NB4 (cell line): ENCODE results near the gene RAB24.

ENCODE experiments used
- CTCF ChIP-seq: IDR thresholded peaks from one replicate; pipeline ENCODE4 v1.5.1; 2012; ENCODE audit warnings: low read depth, low read length
- MAX ChIP-seq: IDR thresholded peaks from 2 replicates; pipeline ENCODE4 v1.6.1; 2011; ENCODE audit warnings: low read depth, low read length
- MYC ChIP-seq: IDR thresholded peaks from 2 replicates; pipeline ENCODE4 v1.6.1; 2011; ENCODE audit warnings: low read depth, low read length
- POLR2A ChIP-seq: IDR thresholded peaks from 2 replicates; pipeline ENCODE4 v1.6.1; 2011; ENCODE audit warnings: mild to moderate bottlenecking; ENCODE audit not compliant: insufficient read length; ENCODE audit errors: extremely low read depth

GRCh38 chr5:177270653-177271052, 32.9 kb downstream of the RAB24 start:
- TF ChIP-seq CTCF = no peak
- TF ChIP-seq POLR2A = no peak
- TF ChIP-seq MAX = no peak
- no peak for TF ChIP-seq MYC
